HepG2 (cell line): ENCODE data around the gene TRAPPC4. TPM values are rescaled to one million over a fixed set of nuclear protein-coding genes. Genes with fewer than 3 reads are reported as not detected.

Source experiments
- AGO2 ChIP-seq: fragments of 200-400 bp; formaldehyde crosslinking; optimal IDR thresholded peaks from 2 replicates; pipeline ENCODE3; 2017; ENCODE audit warnings: mild to moderate bottlenecking, low read depth, low read length, moderate library complexity
- HDAC1 ChIP-seq: sonication (generic); formaldehyde crosslinking; IDR thresholded peaks from 2 replicates; pipeline ENCODE4 v1.5.1; 2020; ENCODE audit warnings: mild to moderate bottlenecking, missing genetic modification reagents
- KDM5A ChIP-seq: fragments of 200-600 bp; sonication (generic); IDR thresholded peaks from 2 replicates; pipeline ENCODE4 v1.7.0; 2018; ENCODE audit warnings: antibody characterized with exemption, mild to moderate bottlenecking, low read length, borderline replicate concordance
- RCOR2 ChIP-seq: IDR thresholded peaks from 2 replicates; pipeline ENCODE4 v1.6.1; 2016; ENCODE audit warnings: missing biosample characterization, missing genetic modification reagents
- SATB2 ChIP-seq: sonication (generic); formaldehyde crosslinking; IDR thresholded peaks from 2 replicates; pipeline ENCODE4 v1.5.0; 2020; ENCODE audit warnings: missing genetic modification reagents
- YY1 ChIP-seq: IDR thresholded peaks from 2 replicates; pipeline ENCODE4 v1.6.1; 2011; ENCODE audit warnings: low read length, low read depth, moderate library complexity, mild to moderate bottlenecking; ENCODE audit not compliant: insufficient read depth, insufficient replicate concordance
- ZFP36 ChIP-seq: fragments of 150-350 bp; IDR thresholded peaks from 2 replicates; pipeline ENCODE4 v1.6.1; 2018; ENCODE audit warnings: borderline replicate concordance, low read length, low read depth; ENCODE audit not compliant: partially characterized antibody
- ZFY ChIP-seq: sonication (generic); formaldehyde crosslinking; IDR thresholded peaks from 2 replicates; pipeline ENCODE4 v1.4.0; 2020; ENCODE audit warnings: missing genetic modification reagents
- ZNF143 ChIP-seq: sonication (generic); formaldehyde crosslinking; IDR thresholded peaks from 2 replicates; pipeline ENCODE4 v1.4.0; 2020; ENCODE audit warnings: missing genetic modification reagents
- ZNF775 ChIP-seq: sonication (generic); formaldehyde crosslinking; IDR thresholded peaks from 2 replicates; pipeline ENCODE4 v1.4.0; 2020; ENCODE audit warnings: missing genetic modification reagents, mild to moderate bottlenecking, moderate library complexity, borderline replicate concordance
- polyA plus RNA-seq, 8 experiments: library from polyadenylated mRNA; depleted of rRNA in 3 of 8; stranded (reverse) in 7 of 8; unstranded in 1 of 8; fragments of >200 nt; fragmentation: Illumina TruSeq in 4 of 8; extraction: Trizol in 4 of 8; gene quantifications; 2 replicates each; pipeline versions ENCODE4 v1.2.1 to v1.2.3, GENCODE V29; 2011 to 2016; ENCODE audit warnings: low read depth in 4 of 8, missing spikeins in 1 of 8, mixed read lengths in 1 of 8; ENCODE audit not compliant: insufficient read depth in 1 of 8
- total RNA-seq, 5 experiments: library from RNA; depleted of rRNA; stranded (reverse); fragments of >200 nt; fragmentation: Illumina TruSeq; extraction: Trizol; gene quantifications; 2 replicates each; pipeline ENCODE4 v1.2.3, GENCODE V29; 2016; ENCODE audit warnings: low read depth in 1 of 5
- TF ChIP-seq, protein P1 (sequence below): sonication (generic); formaldehyde crosslinking; IDR thresholded peaks from 2 replicates; pipeline ENCODE4 v1.4.0; 2020; ENCODE audit warnings: missing genetic modification reagents
- TF ChIP-seq, protein P2 (sequence below): IDR thresholded peaks from 2 replicates; pipeline ENCODE4 v1.6.1; 2016
- TF ChIP-seq, protein P3 (sequence below): sonication (generic); formaldehyde crosslinking; IDR thresholded peaks from 2 replicates; pipeline ENCODE4 v1.8.0; 2022; ENCODE audit warnings: low read depth, missing genetic modification reagents
- TF ChIP-seq, protein P4 (sequence below): sonication (generic); formaldehyde crosslinking; IDR thresholded peaks from one replicate; pipeline ENCODE4 v1.5.1; 2020; ENCODE audit warnings: mild to moderate bottlenecking, missing genetic modification reagents; ENCODE audit errors: not compliant biosample characterization

Gene TRAPPC4
- total and polyA plus RNA-seq, 2 of the 13 experiments (the other 11 are each of a cell fraction or from before 2014, with no cell fraction given), result 97.4 to 140 TPM

DNA sequence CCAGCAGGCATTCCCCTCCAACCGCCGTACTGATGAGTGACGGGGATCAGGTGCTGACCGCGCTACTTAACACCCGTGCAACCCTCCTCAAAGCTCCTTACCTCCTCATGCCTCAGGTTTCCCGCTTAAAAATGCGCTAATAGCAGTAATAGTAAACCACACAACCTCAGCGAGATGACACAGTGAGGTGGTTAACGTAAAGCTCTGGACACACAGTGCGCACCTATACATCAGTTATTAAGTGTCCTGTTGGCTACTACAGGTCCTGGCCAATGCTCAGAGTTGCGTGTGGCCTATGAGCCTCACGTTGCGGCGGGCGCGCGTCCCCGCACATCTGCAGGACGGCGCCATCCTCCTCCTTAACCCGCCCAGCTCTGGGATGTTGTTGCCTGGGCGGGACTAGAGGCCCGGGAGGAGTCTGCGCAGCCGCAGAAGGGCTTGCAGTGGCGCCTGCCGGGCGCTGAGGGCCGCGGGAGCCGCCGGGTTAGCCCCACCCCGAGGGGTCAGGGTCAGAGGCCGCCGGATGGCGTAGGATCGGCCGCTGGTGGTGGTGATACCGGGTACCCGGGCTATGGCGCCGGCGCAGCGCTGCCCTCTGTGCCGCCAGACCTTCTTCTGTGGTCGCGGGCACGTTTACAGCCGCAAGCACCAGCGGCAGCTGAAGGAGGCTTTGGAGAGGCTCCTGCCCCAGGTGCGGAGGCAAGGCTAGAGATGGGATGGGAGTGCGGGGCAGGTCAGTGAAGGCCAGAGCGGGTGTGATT, 20.8 kb upstream of the TRAPPC4 start, which contains the start of gene CENATAC (continued):
- TF ChIP-seq, protein P1, sequence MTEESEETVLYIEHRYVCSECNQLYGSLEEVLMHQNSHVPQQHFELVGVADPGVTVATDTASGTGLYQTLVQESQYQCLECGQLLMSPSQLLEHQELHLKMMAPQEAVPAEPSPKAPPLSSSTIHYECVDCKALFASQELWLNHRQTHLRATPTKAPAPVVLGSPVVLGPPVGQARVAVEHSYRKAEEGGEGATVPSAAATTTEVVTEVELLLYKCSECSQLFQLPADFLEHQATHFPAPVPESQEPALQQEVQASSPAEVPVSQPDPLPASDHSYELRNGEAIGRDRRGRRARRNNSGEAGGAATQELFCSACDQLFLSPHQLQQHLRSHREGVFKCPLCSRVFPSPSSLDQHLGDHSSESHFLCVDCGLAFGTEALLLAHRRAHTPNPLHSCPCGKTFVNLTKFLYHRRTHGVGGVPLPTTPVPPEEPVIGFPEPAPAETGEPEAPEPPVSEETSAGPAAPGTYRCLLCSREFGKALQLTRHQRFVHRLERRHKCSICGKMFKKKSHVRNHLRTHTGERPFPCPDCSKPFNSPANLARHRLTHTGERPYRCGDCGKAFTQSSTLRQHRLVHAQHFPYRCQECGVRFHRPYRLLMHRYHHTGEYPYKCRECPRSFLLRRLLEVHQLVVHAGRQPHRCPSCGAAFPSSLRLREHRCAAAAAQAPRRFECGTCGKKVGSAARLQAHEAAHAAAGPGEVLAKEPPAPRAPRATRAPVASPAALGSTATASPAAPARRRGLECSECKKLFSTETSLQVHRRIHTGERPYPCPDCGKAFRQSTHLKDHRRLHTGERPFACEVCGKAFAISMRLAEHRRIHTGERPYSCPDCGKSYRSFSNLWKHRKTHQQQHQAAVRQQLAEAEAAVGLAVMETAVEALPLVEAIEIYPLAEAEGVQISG (CRISPR knock-in tag), result peak; percentile 63; the same call in 1 of the 2 replicates
- TF ChIP-seq ZFY (CRISPR knock-in tag) (peak; percentile 97), RCOR2 (0 out of 2 replicates have a peak, but pooled peaks have one; percentile 7), ZFP36 (no peak), ZNF775 (no peak), SATB2 (CRISPR knock-in tag) (no peak), ZNF143 (CRISPR knock-in tag) (peak; percentile 64; the same call in 1 of the 2 replicates), KDM5A (peak; percentile 81; the same call in 1 of the 2 replicates), AGO2 (peak; percentile 57), YY1 (peak; percentile 80), HDAC1 (CRISPR knock-in tag) (peak; percentile 87)
- TF ChIP-seq, protein P2, sequence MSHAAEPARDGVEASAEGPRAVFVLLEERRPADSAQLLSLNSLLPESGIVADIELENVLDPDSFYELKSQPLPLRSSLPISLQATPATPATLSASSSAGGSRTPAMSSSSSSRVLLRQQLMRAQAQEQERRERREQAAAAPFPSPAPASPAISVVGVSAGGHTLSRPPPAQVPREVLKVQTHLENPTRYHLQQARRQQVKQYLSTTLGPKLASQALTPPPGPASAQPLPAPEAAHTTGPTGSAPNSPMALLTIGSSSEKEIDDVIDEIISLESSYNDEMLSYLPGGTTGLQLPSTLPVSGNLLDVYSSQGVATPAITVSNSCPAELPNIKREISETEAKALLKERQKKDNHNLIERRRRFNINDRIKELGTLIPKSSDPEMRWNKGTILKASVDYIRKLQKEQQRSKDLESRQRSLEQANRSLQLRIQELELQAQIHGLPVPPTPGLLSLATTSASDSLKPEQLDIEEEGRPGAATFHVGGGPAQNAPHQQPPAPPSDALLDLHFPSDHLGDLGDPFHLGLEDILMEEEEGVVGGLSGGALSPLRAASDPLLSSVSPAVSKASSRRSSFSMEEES (CRISPR knock-in tag), result 0 out of 2 replicates have a peak, but pooled peaks have one; percentile 16
- TF ChIP-seq, protein P3, sequence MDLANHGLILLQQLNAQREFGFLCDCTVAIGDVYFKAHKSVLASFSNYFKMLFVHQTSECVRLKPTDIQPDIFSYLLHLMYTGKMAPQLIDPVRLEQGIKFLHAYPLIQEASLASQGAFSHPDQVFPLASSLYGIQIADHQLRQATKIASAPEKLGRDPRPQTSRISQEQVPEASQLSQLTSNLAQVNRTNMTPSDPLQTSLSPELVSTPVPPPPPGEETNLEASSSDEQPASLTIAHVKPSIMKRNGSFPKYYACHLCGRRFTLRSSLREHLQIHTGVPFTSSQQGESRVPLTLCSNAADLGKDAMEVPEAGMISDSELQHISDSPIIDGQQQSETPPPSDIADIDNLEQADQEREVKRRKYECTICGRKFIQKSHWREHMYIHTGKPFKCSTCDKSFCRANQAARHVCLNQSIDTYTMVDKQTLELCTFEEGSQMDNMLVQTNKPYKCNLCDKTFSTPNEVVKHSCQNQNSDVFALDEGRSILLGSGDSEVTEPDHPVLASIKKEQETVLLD (CRISPR knock-in tag), result peak; percentile 73; the same call in 1 of the 2 replicates
- TF ChIP-seq, protein P4, sequence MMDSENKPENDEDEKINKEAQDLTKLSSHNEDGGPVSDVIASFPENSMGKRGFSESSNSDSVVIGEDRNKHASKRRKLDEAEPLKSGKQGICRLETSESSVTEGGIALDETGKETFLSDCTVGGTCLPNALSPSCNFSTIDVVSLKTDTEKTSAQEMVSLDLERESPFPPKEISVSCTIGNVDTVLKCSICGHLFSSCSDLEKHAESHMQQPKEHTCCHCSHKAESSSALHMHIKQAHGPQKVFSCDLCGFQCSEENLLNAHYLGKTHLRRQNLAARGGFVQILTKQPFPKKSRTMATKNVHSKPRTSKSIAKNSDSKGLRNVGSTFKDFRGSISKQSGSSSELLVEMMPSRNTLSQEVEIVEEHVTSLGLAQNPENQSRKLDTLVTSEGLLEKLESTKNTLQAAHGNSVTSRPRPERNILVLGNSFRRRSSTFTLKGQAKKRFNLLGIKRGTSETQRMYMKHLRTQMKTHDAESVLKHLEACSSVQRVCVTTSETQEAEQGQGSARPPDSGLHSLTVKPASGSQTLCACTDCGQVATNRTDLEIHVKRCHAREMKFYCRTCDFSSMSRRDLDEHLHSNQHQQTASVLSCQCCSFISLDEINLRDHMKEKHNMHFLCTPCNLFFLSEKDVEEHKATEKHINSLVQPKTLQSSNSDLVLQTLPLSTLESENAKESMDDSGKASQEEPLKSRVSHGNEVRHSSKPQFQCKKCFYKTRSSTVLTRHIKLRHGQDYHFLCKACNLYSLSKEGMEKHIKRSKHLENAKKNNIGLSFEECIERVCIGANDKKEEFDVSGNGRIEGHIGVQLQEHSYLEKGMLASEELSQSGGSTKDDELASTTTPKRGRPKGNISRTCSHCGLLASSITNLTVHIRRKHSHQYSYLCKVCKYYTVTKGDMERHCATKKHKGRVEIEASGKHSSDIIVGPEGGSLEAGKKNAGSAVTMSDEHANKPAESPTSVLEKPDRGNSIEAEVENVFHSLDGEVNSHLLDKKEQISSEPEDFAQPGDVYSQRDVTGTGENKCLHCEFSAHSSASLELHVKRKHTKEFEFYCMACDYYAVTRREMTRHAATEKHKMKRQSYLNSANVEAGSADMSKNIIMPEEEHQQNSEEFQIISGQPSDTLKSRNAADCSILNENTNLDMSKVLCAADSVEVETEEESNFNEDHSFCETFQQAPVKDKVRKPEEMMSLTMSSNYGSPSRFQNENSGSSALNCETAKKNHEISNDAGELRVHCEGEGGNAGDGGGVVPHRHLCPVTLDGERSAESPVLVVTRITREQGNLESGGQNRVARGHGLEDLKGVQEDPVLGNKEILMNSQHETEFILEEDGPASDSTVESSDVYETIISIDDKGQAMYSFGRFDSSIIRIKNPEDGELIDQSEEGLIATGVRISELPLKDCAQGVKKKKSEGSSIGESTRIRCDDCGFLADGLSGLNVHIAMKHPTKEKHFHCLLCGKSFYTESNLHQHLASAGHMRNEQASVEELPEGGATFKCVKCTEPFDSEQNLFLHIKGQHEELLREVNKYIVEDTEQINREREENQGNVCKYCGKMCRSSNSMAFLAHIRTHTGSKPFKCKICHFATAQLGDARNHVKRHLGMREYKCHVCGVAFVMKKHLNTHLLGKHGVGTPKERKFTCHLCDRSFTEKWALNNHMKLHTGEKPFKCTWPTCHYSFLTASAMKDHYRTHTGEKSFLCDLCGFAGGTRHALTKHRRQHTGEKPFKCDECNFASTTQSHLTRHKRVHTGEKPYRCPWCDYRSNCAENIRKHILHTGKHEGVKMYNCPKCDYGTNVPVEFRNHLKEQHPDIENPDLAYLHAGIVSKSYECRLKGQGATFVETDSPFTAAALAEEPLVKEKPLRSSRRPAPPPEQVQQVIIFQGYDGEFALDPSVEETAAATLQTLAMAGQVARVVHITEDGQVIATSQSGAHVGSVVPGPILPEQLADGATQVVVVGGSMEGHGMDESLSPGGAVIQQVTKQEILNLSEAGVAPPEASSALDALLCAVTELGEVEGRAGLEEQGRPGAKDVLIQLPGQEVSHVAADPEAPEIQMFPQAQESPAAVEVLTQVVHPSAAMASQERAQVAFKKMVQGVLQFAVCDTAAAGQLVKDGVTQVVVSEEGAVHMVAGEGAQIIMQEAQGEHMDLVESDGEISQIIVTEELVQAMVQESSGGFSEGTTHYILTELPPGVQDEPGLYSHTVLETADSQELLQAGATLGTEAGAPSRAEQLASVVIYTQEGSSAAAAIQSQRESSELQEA (CRISPR knock-in tag), result no peak
